Endothelial cell of umbilical vein (primary cell): ENCODE data around the gene SPINK5. TPM values are rescaled to one million over a fixed set of nuclear protein-coding genes. Genes with fewer than 3 reads are reported as not detected.

Experiments used
- BruUV-seq: library from RNA; stranded (reverse); fragments of 400-500 nt; replicated peaks from 2 replicates; lab custom pipeline; 2021; lab: Mats Ljungman, UMichigan
- CTCF ChIA-PET: fragments of 300-600, 350-600 bp; sonication (Branson Sonifier 250); formaldehyde crosslinking; loops from one replicate; lab custom pipeline; 2021; ENCODE audit warnings: antibody characterized with exemption, inconsistent platforms; lab: Charles Lee
- POLR2A ChIA-PET: fragments of 300-600, 350-600 bp; sonication (Branson Sonifier 250); formaldehyde crosslinking; loops from one replicate; lab custom pipeline; 2021; ENCODE audit warnings: antibody characterized with exemption, inconsistent platforms; lab: Charles Lee
- DNase-seq: peaks from one replicate; pipeline ENCODE4 v3.0.0-alpha.2; 2011; ENCODE audit warnings: low read depth, low spot score
- FAIRE-seq: peaks from 2 replicates; lab custom pipeline; 2011; peaks lifted over from hg19 to GRCh38; lab: Jason Lieb, UNC
- H2AFZ ChIP-seq: 2 replicates; pipeline ENCODE4 v1.6.0; 2012; ENCODE audit warnings: low read depth, low read length, control low read depth, inconsistent platforms
- H3K27ac ChIP-seq: 2 replicates; pipeline ENCODE4 v1.5.1; 2011; ENCODE audit warnings: low read depth, mild to moderate bottlenecking, control low read depth, low read length, moderate library complexity; ENCODE audit not compliant: insufficient read depth
- H3K27me3 ChIP-seq, 2 experiments: 2 replicates each; pipeline versions ENCODE4 v1.6.0 to v1.6.1; 2011; ENCODE audit warnings: low read length in 2 of 2, mixed read lengths in 1 of 2; ENCODE audit not compliant: control insufficient read depth in 2 of 2, insufficient read depth in 2 of 2
- H3K36me3 ChIP-seq, 2 experiments: 2 replicates in 1 of 2; 3 replicates in 1 of 2; pipeline ENCODE4 v1.5.1; 2011; ENCODE audit warnings: low read length in 2 of 2, mild to moderate bottlenecking in 1 of 2, moderate library complexity in 1 of 2; ENCODE audit not compliant: control insufficient read depth in 2 of 2, insufficient read depth in 2 of 2; ENCODE audit errors: extremely low read depth in 1 of 2
- H3K4me1 ChIP-seq: 3 replicates; pipeline ENCODE4 v1.5.1; 2011; ENCODE audit warnings: mild to moderate bottlenecking, low read length; ENCODE audit not compliant: control insufficient read depth, insufficient read depth; ENCODE audit errors: extremely low read depth
- H3K4me2 ChIP-seq: 2 replicates; pipeline ENCODE4 v1.6.1; 2011; ENCODE audit warnings: low read length, control low read depth, mixed read lengths; ENCODE audit not compliant: insufficient read depth
- H3K4me3 ChIP-seq, 3 experiments: fragments of 200-600 bp in 1 of 3; sonication (generic), shearing (Covaris generic) in 1 of 3; replicated peaks in 1 of 3; 2 replicates each; pipeline ENCODE4 v1.5.1; 2011 to 2016; ENCODE audit warnings: control low read depth in 3 of 3, low read length in 3 of 3, mild to moderate bottlenecking in 2 of 3, inconsistent platforms in 1 of 3, low read depth in 1 of 3, moderate library complexity in 1 of 3; ENCODE audit not compliant: insufficient read depth in 1 of 3
- H3K79me2 ChIP-seq: 2 replicates; pipeline ENCODE4 v1.6.0; 2012; ENCODE audit warnings: low read length, inconsistent platforms; ENCODE audit not compliant: control insufficient read depth, insufficient read depth
- H3K9ac ChIP-seq: replicated peaks from 2 replicates; pipeline ENCODE3; 2011; ENCODE audit warnings: low read length, control low read depth; ENCODE audit not compliant: insufficient read depth; ENCODE audit errors: extremely low read depth
- H3K9me1 ChIP-seq: replicated peaks from 3 replicates; pipeline ENCODE4 v1.6.0; 2011; ENCODE audit warnings: mild to moderate bottlenecking, low read length; ENCODE audit not compliant: control insufficient read depth, insufficient read depth; ENCODE audit errors: extremely low read depth
- H3K9me3 ChIP-seq: replicated peaks from 2 replicates; pipeline ENCODE4 v1.5.1; 2012; ENCODE audit warnings: low read length, inconsistent platforms; ENCODE audit not compliant: control insufficient read depth, insufficient read depth
- H4K20me1 ChIP-seq: replicated peaks from 2 replicates; pipeline ENCODE3; 2011; ENCODE audit warnings: mild to moderate bottlenecking, low read length; ENCODE audit not compliant: control insufficient read depth, insufficient read depth; ENCODE audit errors: extremely low read depth
- EZH2 ChIP-seq: IDR thresholded peaks from 2 replicates; pipeline ENCODE4 v1.6.1; 2012; ENCODE audit warnings: borderline replicate concordance, low read depth, mild to moderate bottlenecking, moderate library complexity, low read length, inconsistent platforms; ENCODE audit not compliant: severe bottlenecking
- GATA2 ChIP-seq: IDR thresholded peaks from 2 replicates; pipeline ENCODE4 v1.7.0; 2011; ENCODE audit warnings: low read depth, mild to moderate bottlenecking, moderate library complexity, mixed read lengths, low read length; ENCODE audit not compliant: insufficient read length, insufficient read depth
- JUN ChIP-seq: IDR thresholded peaks from 2 replicates; pipeline ENCODE4 v1.6.1; 2011; ENCODE audit warnings: borderline replicate concordance, low read depth; ENCODE audit not compliant: insufficient read length, insufficient read depth
- MYC ChIP-seq: IDR thresholded peaks from one replicate; pipeline ENCODE4 v1.6.1; 2011; ENCODE audit warnings: mild to moderate bottlenecking, low read depth, low read length
- POLR2A ChIP-seq: IDR thresholded peaks from 2 replicates; pipeline ENCODE4 v1.6.1; 2012; ENCODE audit warnings: low read depth, mild to moderate bottlenecking, control low read depth, low read length
- dilution Hi-C: fragments of 300-500 bp; cut with MboI; formaldehyde crosslinking; loops from one replicate; pipeline ENCODE4 v1.15.0; 2019; ENCODE audit warnings: low sequenced_read_pairs; ENCODE audit not compliant: extremely low pct_ligation_motif_present
- intact Hi-C: fragments of 100-400 bp; cut with micrococcal nuclease; formaldehyde crosslinking; loops from one replicate; pipeline ENCODE4 v1.10.0; 2022
- polyA plus RNA-seq, 4 experiments: library from polyadenylated mRNA; depleted of rRNA in 3 of 4; stranded (reverse) in 3 of 4; unstranded in 1 of 4; fragments of >200 nt; gene quantifications; 2 replicates each; pipeline versions ENCODE4 v1.2.1 to v1.2.3, GENCODE V29; 2011 to 2012; ENCODE audit warnings: missing spikeins in 1 of 4
- total RNA-seq: library from RNA; stranded (reverse); gene quantifications from 2 replicates; pipeline ENCODE4 v1.2.3, GENCODE V29; 2021
- TF ChIP-seq, protein P1 (sequence below): IDR thresholded peaks from 2 replicates; pipeline ENCODE4 v1.6.1; 2011; ENCODE audit not compliant: insufficient read depth, insufficient read length
- TF ChIP-seq, protein P2 (sequence below), 2 donors: IDR thresholded peaks; 1 replicate in 1 of 2; 2 replicates in 1 of 2; pipeline ENCODE4 v1.5.1; 2011; ENCODE audit warnings: low read length in 2 of 2, mild to moderate bottlenecking in 2 of 2, moderate library complexity in 2 of 2, control low read depth in 1 of 2, inconsistent platforms in 1 of 2, low read depth in 1 of 2; ENCODE audit not compliant: insufficient read depth in 1 of 2; ENCODE audit errors: extremely low read depth in 1 of 2

Gene SPINK5
- total and polyA plus RNA-seq, 2 donors (not counting 3 experiments of a cell fraction or from before 2014, with no cell fraction given), result 0.12 to 0.91 TPM

DNA sequence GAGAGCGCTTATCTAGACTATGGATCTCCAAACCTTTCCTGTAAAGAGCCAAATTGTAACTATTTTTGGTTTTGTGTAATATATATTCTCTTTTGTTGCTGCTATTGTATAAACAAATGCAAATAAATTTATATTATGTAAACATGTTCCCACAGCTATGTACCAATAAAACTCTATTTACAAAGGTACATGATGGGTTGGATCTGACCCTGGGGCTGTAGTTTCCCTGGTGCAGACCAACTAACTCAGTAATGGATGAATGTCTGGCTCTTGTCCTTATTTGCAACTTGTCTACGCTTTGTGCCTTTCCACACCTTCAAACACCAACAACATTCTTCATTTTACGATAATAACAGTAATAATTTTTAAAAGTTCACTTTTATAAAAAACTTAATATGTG is 77.1 kb downstream of the SPINK5 start:
- Histone ChIP-seq H3K4me1 (peaks cover 15% of the 10 kb centered on the region), H3K27me3 (no peaks in the 10 kb centered on the region), H3K9ac (no peak overlapping the region), H3K27ac (no peak overlapping the region), H3K4me3 (no peak overlapping the region), H3K36me3 (no peaks in the 10 kb centered on the region), H2AFZ (no peak overlapping the region), H3K79me2 (no peaks in the 10 kb centered on the region), H3K9me1 (no peaks in the 10 kb centered on the region), H4K20me1 (no peaks in the 10 kb centered on the region), H3K4me2 (no peak overlapping the region), H3K9me3 (no peaks in the 10 kb centered on the region)
- TF ChIP-seq, protein P1, sequence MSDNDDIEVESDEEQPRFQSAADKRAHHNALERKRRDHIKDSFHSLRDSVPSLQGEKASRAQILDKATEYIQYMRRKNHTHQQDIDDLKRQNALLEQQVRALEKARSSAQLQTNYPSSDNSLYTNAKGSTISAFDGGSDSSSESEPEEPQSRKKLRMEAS, result no peak
- TF ChIP-seq, protein P2, sequence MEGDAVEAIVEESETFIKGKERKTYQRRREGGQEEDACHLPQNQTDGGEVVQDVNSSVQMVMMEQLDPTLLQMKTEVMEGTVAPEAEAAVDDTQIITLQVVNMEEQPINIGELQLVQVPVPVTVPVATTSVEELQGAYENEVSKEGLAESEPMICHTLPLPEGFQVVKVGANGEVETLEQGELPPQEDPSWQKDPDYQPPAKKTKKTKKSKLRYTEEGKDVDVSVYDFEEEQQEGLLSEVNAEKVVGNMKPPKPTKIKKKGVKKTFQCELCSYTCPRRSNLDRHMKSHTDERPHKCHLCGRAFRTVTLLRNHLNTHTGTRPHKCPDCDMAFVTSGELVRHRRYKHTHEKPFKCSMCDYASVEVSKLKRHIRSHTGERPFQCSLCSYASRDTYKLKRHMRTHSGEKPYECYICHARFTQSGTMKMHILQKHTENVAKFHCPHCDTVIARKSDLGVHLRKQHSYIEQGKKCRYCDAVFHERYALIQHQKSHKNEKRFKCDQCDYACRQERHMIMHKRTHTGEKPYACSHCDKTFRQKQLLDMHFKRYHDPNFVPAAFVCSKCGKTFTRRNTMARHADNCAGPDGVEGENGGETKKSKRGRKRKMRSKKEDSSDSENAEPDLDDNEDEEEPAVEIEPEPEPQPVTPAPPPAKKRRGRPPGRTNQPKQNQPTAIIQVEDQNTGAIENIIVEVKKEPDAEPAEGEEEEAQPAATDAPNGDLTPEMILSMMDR (IDR thresholded peaks at IDR 0.05; ENCODE audit: extremely low read depth in 1 of 2, insufficient read depth in 1 of 2, low read depth in 1 of 2, low read length in 2 of 2), result no peak
- TF ChIP-seq EZH2, result no peak
- no peak for TF ChIP-seq MYC
- no peak for TF ChIP-seq GATA2
- no peak for TF ChIP-seq JUN
- no peak for TF ChIP-seq POLR2A
- intact Hi-C loops, result no loop called here
- no TSS peak for BruUV-seq
- ChIA-PET POLR2A (no interaction called here), CTCF (interaction anchor here (1.0 kb wide), 1 partner anchor 247 kb away, joined by 3 read pairs; no protein-coding TSS in a partner anchor)
- dilution Hi-C loops, result no loop called here
- DNase-seq (no peak), FAIRE-seq (no peak)
